Gastrocnemius medialis (tissue), 4 donors: ENCODE measurements around the gene EYA4. TPM values are rescaled to one million over a fixed set of nuclear protein-coding genes. Genes with fewer than 3 reads are reported as not detected.

ENCODE experiments used
- ATAC-seq, 2 donors: fragments of 150-250 bp; one replicate each; pipeline ENCODE4 v1.9.1; 2016
- DNase-seq, 2 donors: peaks; one replicate each; pipeline ENCODE4 v3.0.0-alpha.2; 2019
- H3K27ac ChIP-seq, 4 donors: fragments of 200-600 bp; sonication (generic); 1 replicate in 1 of 4; 2 replicates in 3 of 4; pipeline ENCODE4 v1.5.1; 2016 to 2018; ENCODE audit warnings: mild to moderate bottlenecking in 2 of 4, moderate library complexity in 1 of 4
- H3K27me3 ChIP-seq, 3 donors: fragments of 200-600 bp; sonication (generic) in 2 of 3; 1 replicate in 1 of 3; 2 replicates in 2 of 3; pipeline versions ENCODE4 v1.5.1 to v1.6.0; 2016 to 2019; ENCODE audit warnings: mild to moderate bottlenecking in 1 of 3, moderate library complexity in 1 of 3
- H3K36me3 ChIP-seq, 2 donors: fragments of 200-600 bp; sonication (generic) in 1 of 2; one replicate each; pipeline ENCODE4 v1.5.1; 2017 to 2018
- H3K4me1 ChIP-seq, 2 donors: fragments of 200-600 bp; sonication (generic) in 1 of 2; one replicate each; pipeline ENCODE4 v1.5.1; 2016 to 2017; ENCODE audit warnings: mild to moderate bottlenecking in 2 of 2
- H3K4me3 ChIP-seq, 4 donors: fragments of 200-600 bp; sonication (generic) in 3 of 4; 1 replicate in 1 of 4; 2 replicates in 3 of 4; pipeline ENCODE4 v1.5.1; 2016 to 2019; ENCODE audit warnings: mild to moderate bottlenecking in 2 of 4
- H3K9me3 ChIP-seq, 3 donors: fragments of 200-600 bp; sonication (generic) in 2 of 3; 1 replicate in 1 of 3; 2 replicates in 2 of 3; pipeline ENCODE4 v1.5.1; 2016 to 2019
- CTCF ChIP-seq, 5 experiments: fragments of 450-650 bp in 3 of 5; fragments of 200-600 bp in 2 of 5; sonication (generic) in 2 of 5; IDR thresholded peaks in 4 of 5; conservative IDR thresholded peaks in 1 of 5; 1 replicate in 4 of 5; 2 replicates in 1 of 5; pipeline ENCODE4 v1.5.1; 2016 to 2019; ENCODE audit warnings: antibody characterized with exemption in 5 of 5, mild to moderate bottlenecking in 3 of 5, moderate library complexity in 3 of 5
- POLR2A ChIP-seq, 2 donors: fragments of 450-650 bp; IDR thresholded peaks; one replicate each; pipeline ENCODE4 v1.6.1; 2017; ENCODE audit warnings: antibody characterized with exemption in 2 of 2, mild to moderate bottlenecking in 2 of 2, moderate library complexity in 2 of 2
- in situ Hi-C, 4 donors: fragments of 200-750 bp; cut with MboI; loops; one replicate each; pipeline versions ENCODE4 v1.15.0 to v1.8.0; 2017; ENCODE audit warnings: low sequenced_read_pairs in 4 of 4
- intact Hi-C: fragments of 100-400 bp; cut with DNase I; formaldehyde crosslinking; loops from one replicate; pipeline ENCODE4 v1.15.1; 2023; ENCODE audit warnings: low total_unique reads
- total RNA-seq, 4 donors: library from RNA; depleted of rRNA; stranded (reverse); fragments of >200 nt; gene quantifications; one replicate each; pipeline versions ENCODE4 v1.1.0 to v1.2.3, GENCODE V29; 2016

EYA4 gene
- total RNA-seq, 4 donors from 2014 or later: 33.7 to 110 (median 62.1) TPM

- in situ Hi-C loops: no loop called here
- ATAC-seq (no peak), DNase-seq (no peak)
- no peak for TF ChIP-seq POLR2A (IDR thresholded peaks at IDR 0.05)
- no peak for TF ChIP-seq CTCF (IDR thresholded peaks at IDR 0.05 in 4 of 5, conservative IDR thresholded peaks at IDR 0.05 in 1 of 5)
- H3K36me3 ChIP-seq: no peaks in the 10 kb centered on the region
- intact Hi-C loops: no loop called here
- H3K9me3 ChIP-seq: no peaks in the 10 kb centered on the region
- H3K4me3 ChIP-seq: no peak overlapping the region
- no peaks in the 10 kb centered on the region for H3K27me3 ChIP-seq
- peak overlapping the region in 3 of 4 donors; percentile 75 to 80 (median 79) for H3K27ac ChIP-seq
- H3K4me1 ChIP-seq: peaks cover 48 to 50% of the 10 kb centered on the region in 2 donors
These were observed 307.4 kb downstream of the EYA4 start for GRCh38 chr6:133548423-133549159.

GRCh38 chr6:133549371-133549801 lies 308.2 kb downstream of the EYA4 start:
- TF ChIP-seq POLR2A (IDR thresholded peaks at IDR 0.05) (no peak), CTCF (IDR thresholded peaks at IDR 0.05 in 4 of 5, conservative IDR thresholded peaks at IDR 0.05 in 1 of 5) (no peak)
- Histone ChIP-seq H3K9me3 (no peaks in the 10 kb centered on the region), H3K36me3 (no peaks in the 10 kb centered on the region), H3K27me3 (no peaks in the 10 kb centered on the region), H3K4me3 (no peak overlapping the region), H3K27ac (peak overlapping the region; percentile 75 to 86 (median 80)), H3K4me1 (peaks cover 48 to 50% of the 10 kb centered on the region in 2 donors)
- intact Hi-C loops: no loop called here
- ATAC-seq: no peak
- no peak for DNase-seq
- in situ Hi-C loops: no loop called here

- TF ChIP-seq CTCF (IDR thresholded peaks at IDR 0.05 in 4 of 5, conservative IDR thresholded peaks at IDR 0.05 in 1 of 5): no peak
- TF ChIP-seq POLR2A (IDR thresholded peaks at IDR 0.05): no peak
- Histone ChIP-seq H3K4me1 (peaks cover 48 to 50% of the 10 kb centered on the region in 2 donors), H3K27me3 (no peaks in the 10 kb centered on the region), H3K4me3 (no peak overlapping the region), H3K9me3 (no peaks in the 10 kb centered on the region), H3K27ac (peak overlapping the region; percentile 75 to 86 (median 80)), H3K36me3 (no peaks in the 10 kb centered on the region)
- DNase-seq (no peak), ATAC-seq (peak in 1 of 2 donors; percentile 57)
- intact Hi-C loops (loop anchor here (5.0 kb wide), 4 partner anchors 308 to 1018 kb away; partner anchors contain the start of gene EYA4), in situ Hi-C loops (loop anchor here (5.0 to 25.0 kb wide), 8 partner anchors 365 to 1038 kb away; partner anchors contain the start of genes TAAR9 (in 2 of the 4) and STX7 (in 1 of the 4))
These were observed 308.9 kb downstream of the EYA4 start for GRCh38 chr6:133550026-133550425.

GRCh38 chr6:133551436-133551835 lies 310.3 kb downstream of the EYA4 start:
- in situ Hi-C loops: loop anchor here (5.0 to 25.0 kb wide), 8 partner anchors 367 to 1039 kb away; partner anchors contain the start of genes TAAR9 (in 2 of the 4) and STX7 (in 1 of the 4)
- intact Hi-C loops: loop anchor here (5.0 kb wide), 4 partner anchors 309 to 1019 kb away; partner anchors contain the start of gene EYA4
- peak; percentile 8 to 14 for ATAC-seq

More at GRCh38 chr6:133551436-133551835, 310.3 kb downstream of the EYA4 start:
- DNase-seq: no peak
- no peak for TF ChIP-seq POLR2A (IDR thresholded peaks at IDR 0.05)
- TF ChIP-seq CTCF (IDR thresholded peaks at IDR 0.05 in 4 of 5, conservative IDR thresholded peaks at IDR 0.05 in 1 of 5): no peak
- Histone ChIP-seq H3K27me3 (no peaks in the 10 kb centered on the region), H3K4me1 (peaks cover 48 to 50% of the 10 kb centered on the region in 2 donors), H3K4me3 (no peak overlapping the region), H3K9me3 (no peaks in the 10 kb centered on the region), H3K36me3 (no peaks in the 10 kb centered on the region), H3K27ac (peak overlapping the region; percentile 68 to 86 (median 80))
